HUES48 (cell line): ENCODE data around the gene PID1.

Experiments used
- H3K27ac ChIP-seq: one replicate; pipeline ENCODE4 v1.7.0; 2013; ENCODE audit warnings: low read depth, low read length, inconsistent platforms
- H3K27me3 ChIP-seq: 2 replicates; pipeline ENCODE4 v1.6.1; 2013; ENCODE audit warnings: mild to moderate bottlenecking, low read length; ENCODE audit not compliant: control insufficient read depth, insufficient read depth
- H3K36me3 ChIP-seq: 2 replicates; pipeline ENCODE4 v1.6.1; 2013; ENCODE audit warnings: low read length; ENCODE audit not compliant: control insufficient read depth, insufficient read depth
- H3K4me1 ChIP-seq: 2 replicates; pipeline ENCODE4 v1.6.1; 2013; ENCODE audit warnings: mild to moderate bottlenecking, low read length; ENCODE audit not compliant: control insufficient read depth, insufficient read depth
- H3K4me3 ChIP-seq: 2 replicates; pipeline ENCODE4 v1.5.1; 2013; ENCODE audit warnings: mild to moderate bottlenecking, low read depth, low read length
- H3K9ac ChIP-seq: 2 replicates; pipeline ENCODE4 v1.6.1; 2013; ENCODE audit warnings: mild to moderate bottlenecking, low read depth, low read length, moderate library complexity
- H3K9me3 ChIP-seq: 2 replicates; pipeline ENCODE4 v1.6.1; 2013; ENCODE audit warnings: low read length; ENCODE audit not compliant: control insufficient read depth, insufficient read depth

Gene PID1

DNA sequence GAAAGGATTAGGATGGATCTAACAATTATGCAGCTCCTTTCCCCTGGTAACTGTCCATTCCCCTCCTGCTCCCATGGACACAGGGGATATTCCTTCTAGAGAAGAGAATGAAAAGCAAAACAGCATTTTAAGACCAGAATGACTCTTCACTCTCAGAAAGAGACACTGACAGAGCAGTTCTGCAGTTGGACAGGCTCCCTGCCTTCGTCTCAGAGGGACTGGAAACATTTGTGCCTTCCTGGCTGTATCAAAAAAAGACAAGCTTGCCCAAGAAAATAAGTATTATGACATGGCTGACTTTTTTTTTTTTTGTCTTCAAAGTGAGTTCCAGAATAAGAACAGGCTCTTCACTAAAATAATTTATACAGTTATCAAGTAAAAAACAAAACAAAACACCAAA is 9.5 kb downstream of the PID1 start:
- Histone ChIP-seq H3K9me3 (no peaks in the 10 kb centered on the region), H3K27ac (no peak overlapping the region), H3K36me3 (no peaks in the 10 kb centered on the region), H3K4me3 (no peak overlapping the region), H3K9ac (no peak overlapping the region), H3K27me3 (no peaks in the 10 kb centered on the region), H3K4me1 (no peaks in the 10 kb centered on the region)

DNA sequence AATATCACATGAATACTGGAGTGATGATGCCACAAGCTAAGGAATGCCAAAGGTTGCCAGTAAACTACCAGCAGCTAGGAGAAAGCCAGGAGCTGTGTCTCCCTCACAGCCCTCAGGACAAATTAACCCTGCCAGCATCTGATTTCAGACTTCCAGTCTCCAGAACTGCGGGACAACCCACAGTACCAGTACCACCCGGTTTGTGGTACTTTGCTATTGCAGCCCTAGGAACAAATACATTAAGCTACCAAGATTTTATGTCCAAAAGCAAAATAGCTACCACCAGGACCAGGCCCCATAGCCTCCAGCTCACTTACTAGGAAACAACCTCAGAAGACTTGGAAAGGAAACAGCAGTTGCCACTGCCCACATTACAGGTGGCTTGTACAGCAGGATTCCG is 10.0 kb downstream of the PID1 start:
- Histone ChIP-seq H3K27ac (no peak overlapping the region), H3K27me3 (no peaks in the 10 kb centered on the region), H3K9ac (no peak overlapping the region), H3K9me3 (no peaks in the 10 kb centered on the region), H3K36me3 (no peaks in the 10 kb centered on the region), H3K4me1 (no peaks in the 10 kb centered on the region), H3K4me3 (no peak overlapping the region)

DNA sequence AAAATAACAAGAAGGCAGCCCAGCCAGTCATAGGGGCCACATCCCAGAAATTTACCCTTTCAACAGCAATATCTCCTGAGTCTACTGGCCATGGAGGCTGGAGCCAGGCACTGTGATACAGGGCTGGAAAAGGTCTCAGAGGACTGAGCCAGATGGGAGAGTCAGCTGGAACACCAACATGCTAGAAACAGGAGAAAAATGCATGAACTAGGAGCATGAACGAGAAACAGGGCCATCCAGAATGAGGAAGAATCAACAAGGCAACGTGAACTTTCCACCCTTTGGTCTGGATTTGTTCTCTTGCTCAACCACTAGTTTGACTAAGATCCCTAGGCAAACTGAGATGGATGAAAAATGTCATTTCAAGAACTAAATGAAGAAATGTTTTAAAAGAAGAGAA is 13.1 kb downstream of the PID1 start:
- Histone ChIP-seq H3K9me3 (no peaks in the 10 kb centered on the region), H3K27ac (no peak overlapping the region)

DNA sequence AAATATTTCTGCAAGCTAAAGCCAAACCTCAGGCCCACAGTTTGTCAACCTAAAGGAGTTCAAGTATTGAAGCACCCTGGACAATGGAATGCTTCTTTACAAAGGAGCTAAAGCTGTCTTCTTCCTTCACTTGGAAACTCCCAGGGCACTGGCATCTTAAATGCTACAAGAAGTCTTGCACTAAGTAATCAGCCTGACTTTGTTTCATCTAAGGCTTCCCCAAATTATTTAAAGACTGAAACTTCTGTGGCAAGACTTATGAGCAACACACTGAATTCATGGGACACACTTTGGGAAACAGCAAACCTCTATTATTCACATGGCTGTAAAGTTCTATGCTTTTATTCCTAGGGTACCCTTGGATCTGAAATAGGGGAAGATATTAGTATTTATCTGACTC is 14.7 kb downstream of the PID1 start:
- Histone ChIP-seq H3K27me3 (no peaks in the 10 kb centered on the region), H3K36me3 (no peaks in the 10 kb centered on the region), H3K9ac (no peak overlapping the region), H3K9me3 (no peaks in the 10 kb centered on the region), H3K27ac (no peak overlapping the region), H3K4me3 (no peak overlapping the region), H3K4me1 (peaks cover 13% of the 10 kb centered on the region)

More for the DNA sequence above, 13.1 kb downstream of the PID1 start:
- H3K36me3 ChIP-seq, result no peaks in the 10 kb centered on the region
- no peaks in the 10 kb centered on the region for H3K27me3 ChIP-seq
- no peak overlapping the region for H3K4me3 ChIP-seq
- H3K4me1 ChIP-seq, result peaks cover 3% of the 10 kb centered on the region; the same call in 1 of the 2 replicates
- no peak overlapping the region for H3K9ac ChIP-seq

DNA sequence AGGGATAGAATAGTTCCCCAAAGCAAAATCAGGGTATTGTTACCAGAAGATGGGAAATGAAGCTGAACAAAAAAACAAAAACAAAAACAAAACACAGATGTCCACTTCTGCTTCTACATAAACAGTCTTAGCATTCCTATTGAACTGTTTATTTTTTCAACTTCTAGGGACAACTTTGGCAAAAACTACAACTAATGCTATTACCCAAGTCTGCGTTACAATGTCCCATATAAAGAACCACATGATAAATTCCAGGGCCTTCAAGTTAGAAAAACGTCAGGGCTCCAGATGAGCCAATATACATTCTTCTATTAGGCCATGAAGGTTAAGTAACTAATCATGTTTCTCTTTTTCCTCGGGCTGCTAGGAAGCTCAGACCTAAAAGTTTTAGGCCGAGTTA is 16.9 kb downstream of the PID1 start:
- no peak overlapping the region for H3K9ac ChIP-seq
- no peaks in the 10 kb centered on the region for H3K9me3 ChIP-seq
- no peak overlapping the region for H3K27ac ChIP-seq
- H3K4me3 ChIP-seq, result no peak overlapping the region
- no peaks in the 10 kb centered on the region for H3K36me3 ChIP-seq
- H3K4me1 ChIP-seq, result peaks cover 13% of the 10 kb centered on the region
- H3K27me3 ChIP-seq, result no peaks in the 10 kb centered on the region

DNA sequence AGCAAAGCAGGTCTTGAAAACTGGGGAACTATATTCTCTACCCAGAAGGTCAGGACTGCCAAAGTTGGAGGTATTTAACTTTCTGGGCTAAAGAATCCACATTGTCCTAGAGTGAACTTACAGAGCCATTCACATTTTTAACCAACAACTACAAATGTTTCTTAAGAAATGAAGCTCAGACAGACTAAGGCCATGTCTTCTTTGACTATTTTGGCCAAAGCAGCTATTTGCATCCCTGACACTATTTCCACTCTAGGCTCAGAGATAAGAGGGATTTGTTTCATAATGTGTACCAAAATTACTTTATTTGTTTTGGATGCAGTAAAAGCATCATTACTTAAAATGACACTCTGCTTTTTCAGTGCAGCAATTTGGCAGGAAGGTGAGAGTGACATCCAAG is 18.1 kb downstream of the PID1 start:
- Histone ChIP-seq H3K27me3 (no peaks in the 10 kb centered on the region), H3K27ac (no peak overlapping the region), H3K9ac (no peak overlapping the region), H3K36me3 (no peaks in the 10 kb centered on the region), H3K9me3 (no peaks in the 10 kb centered on the region), H3K4me3 (no peak overlapping the region), H3K4me1 (peaks cover 13% of the 10 kb centered on the region)

DNA sequence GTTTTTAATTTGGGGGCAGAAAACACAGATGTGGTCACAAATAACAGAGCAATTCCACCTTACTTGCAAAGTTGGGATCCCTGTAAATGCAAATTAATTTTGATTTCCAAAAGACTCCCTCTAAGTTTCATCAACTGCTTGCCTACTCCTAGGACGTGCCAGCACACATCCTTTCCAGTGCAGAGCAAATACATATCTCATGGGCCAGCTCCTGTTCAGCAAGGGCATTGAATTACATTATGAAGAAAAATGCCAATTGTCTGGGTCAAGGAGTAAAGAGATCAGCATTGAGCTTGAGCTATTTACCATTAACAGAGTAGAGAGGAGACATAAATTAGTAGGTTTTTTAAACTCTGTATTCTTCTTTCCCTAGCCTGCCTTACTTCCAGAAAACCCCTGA is 18.8 kb downstream of the PID1 start:
- Histone ChIP-seq H3K9me3 (no peaks in the 10 kb centered on the region), H3K27me3 (no peaks in the 10 kb centered on the region), H3K9ac (no peak overlapping the region), H3K27ac (no peak overlapping the region), H3K4me3 (no peak overlapping the region), H3K4me1 (peaks cover 13% of the 10 kb centered on the region), H3K36me3 (no peaks in the 10 kb centered on the region)

DNA sequence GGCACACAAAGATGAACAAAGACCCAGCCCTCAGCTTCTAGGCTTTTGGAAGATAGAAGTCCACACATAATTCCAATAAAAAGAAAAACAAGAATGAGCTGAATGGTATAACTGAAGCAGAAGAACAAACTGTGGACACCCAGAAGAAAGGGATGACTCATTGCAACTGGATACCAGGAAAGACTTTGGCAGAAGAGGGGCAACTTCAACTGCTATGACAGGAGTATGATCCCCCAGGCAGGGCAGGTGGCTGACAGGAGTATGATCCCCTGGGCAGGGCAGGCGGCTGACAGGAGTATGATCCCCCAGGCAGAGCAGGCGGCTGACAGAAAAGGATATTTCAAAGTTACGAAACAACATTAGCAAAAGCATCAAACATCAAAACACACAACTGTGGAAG is 21.6 kb downstream of the PID1 start:
- no peak overlapping the region for H3K4me3 ChIP-seq
- H3K9ac ChIP-seq, result no peak overlapping the region
- H3K27me3 ChIP-seq, result no peaks in the 10 kb centered on the region
- peaks cover 35% of the 10 kb centered on the region for H3K4me1 ChIP-seq
- H3K27ac ChIP-seq, result no peak overlapping the region
- no peaks in the 10 kb centered on the region for H3K36me3 ChIP-seq
- no peaks in the 10 kb centered on the region for H3K9me3 ChIP-seq

DNA sequence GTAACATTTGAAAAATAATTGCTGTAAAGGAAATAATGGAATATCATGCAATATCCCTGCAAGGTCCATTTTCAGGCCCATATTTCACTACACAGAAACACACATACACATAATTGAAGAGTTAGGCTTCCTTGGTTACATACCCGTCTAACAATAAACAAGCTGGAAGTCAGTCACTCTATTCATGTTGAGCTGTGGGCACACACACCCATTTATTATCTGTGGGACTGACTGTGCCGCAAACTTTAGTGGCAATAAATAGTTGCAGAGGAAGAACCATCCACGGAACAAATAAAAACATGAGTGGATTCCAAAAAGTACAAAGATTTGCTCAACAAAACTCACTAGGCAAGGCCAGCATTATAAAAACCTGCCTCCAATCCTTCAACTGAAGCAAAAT is 24.8 kb downstream of the PID1 start:
- Histone ChIP-seq H3K9ac (no peak overlapping the region), H3K27ac (no peak overlapping the region), H3K4me1 (peaks cover 24% of the 10 kb centered on the region), H3K9me3 (0 out of 2 replicates have a peak, but pooled peaks cover 7% of the 10 kb centered on the region), H3K36me3 (no peaks in the 10 kb centered on the region), H3K27me3 (no peaks in the 10 kb centered on the region), H3K4me3 (no peak overlapping the region)

DNA sequence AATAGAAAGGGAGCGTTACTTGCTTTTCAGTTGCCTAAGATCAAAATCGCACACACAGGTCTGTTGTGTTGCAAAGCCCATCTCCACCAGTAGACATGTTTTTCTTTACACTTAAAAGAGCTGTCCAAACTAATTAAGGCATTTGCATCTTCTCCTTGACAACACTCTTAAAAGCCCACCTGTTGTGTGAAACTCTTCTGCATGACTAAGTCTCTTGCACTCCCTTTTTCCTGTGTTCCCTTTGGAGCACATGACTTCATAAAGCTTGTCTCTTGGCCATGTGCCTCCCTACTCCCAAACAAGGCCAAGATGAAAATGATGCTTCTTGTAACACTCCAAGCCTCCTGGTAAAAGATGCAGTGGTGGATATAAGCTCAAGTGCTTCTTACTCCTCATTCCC is 26.1 kb downstream of the PID1 start:
- no peak overlapping the region for H3K9ac ChIP-seq
- no peak overlapping the region for H3K27ac ChIP-seq
- H3K4me1 ChIP-seq, result peaks cover 24% of the 10 kb centered on the region
- H3K36me3 ChIP-seq, result no peaks in the 10 kb centered on the region
- H3K4me3 ChIP-seq, result no peak overlapping the region
- H3K9me3 ChIP-seq, result peaks cover 17% of the 10 kb centered on the region; the same call in 1 of the 2 replicates
- no peaks in the 10 kb centered on the region for H3K27me3 ChIP-seq

DNA sequence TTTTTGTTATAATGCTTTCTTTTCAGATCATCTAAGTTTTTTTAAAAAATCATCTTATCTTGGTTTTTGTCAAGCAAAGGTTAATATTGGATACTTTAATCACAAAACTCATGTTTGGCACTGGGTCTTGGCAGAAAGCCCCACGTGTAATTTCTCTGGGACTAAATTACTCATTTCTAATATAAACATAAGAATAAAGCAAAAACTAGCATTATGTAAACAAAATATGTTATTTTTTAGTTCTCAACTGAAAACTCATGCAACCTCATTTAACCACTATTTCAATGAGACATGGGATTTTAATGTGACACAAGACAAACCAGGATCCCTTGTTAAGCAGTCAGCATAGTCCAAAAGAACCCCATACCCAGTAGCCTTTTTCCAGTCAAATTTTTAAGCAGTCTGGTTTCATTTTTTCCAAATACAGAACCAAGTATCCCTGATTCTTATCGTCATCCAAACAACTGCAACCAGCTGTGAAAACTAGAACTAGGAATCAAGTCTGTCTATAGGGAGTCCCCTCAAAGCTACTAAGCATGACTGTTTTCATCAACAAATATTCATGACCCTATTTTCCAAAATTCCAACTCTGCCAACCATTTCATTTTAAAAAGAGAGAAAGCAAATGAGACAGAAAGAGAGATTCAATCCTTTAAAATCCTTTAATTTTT is 27.1 kb downstream of the PID1 start:
- Histone ChIP-seq H3K4me1 (peaks cover 24% of the 10 kb centered on the region), H3K9ac (no peak overlapping the region), H3K36me3 (no peaks in the 10 kb centered on the region), H3K27ac (no peak overlapping the region), H3K9me3 (peaks cover 20% of the 10 kb centered on the region; the same call in 1 of the 2 replicates), H3K27me3 (no peaks in the 10 kb centered on the region), H3K4me3 (no peak overlapping the region)
